HG03558 (cell line): Measurements from ENCODE around the gene TMEM235.
"Not testable (repeated sequence)": the region's sequence is repeated elsewhere in the genome, so short reads cannot be mapped to it uniquely, and the experiment has no call there.

ENCODE experiments used
- ATAC-seq: cut with Tn5 transposase; IDR thresholded peaks from one replicate; pipeline ENCODE4 v1.9.1; 2021; ENCODE audit warnings: moderate number of reproducible peaks; ENCODE audit not compliant: unreplicated experiment; ENCODE audit errors: extremely low read depth

TMEM235 gene

GRCh38 chr17:78214706-78215061 lies 16.7 kb upstream of the TMEM235 start:
- no peak for ATAC-seq

GRCh38 chr17:78219396-78220150 lies 11.9 kb upstream of the TMEM235 start:
- no peak for ATAC-seq

- no peak for ATAC-seq
Observed at GRCh38 chr17:78223061-78223460, 8.4 kb upstream of the TMEM235 start.

- no peak for ATAC-seq
Observed at GRCh38 chr17:78223765-78224164, 7.7 kb upstream of the TMEM235 start.

GRCh38 chr17:78224231-78225087 lies 7.0 kb upstream of the TMEM235 start:
- no peak for ATAC-seq

- ATAC-seq = no peak
Observed at GRCh38 chr17:78225088-78225865, 6.2 kb upstream of the TMEM235 start.

GRCh38 chr17:78226055-78226758 lies 5.2 kb upstream of the TMEM235 start:
- no peak for ATAC-seq

GRCh38 chr17:78226759-78227454 lies 4.5 kb upstream of the TMEM235 start:
- no peak for ATAC-seq

- ATAC-seq = no peak
Observed at GRCh38 chr17:78227455-78227916, 3.9 kb upstream of the TMEM235 start.

- no peak for ATAC-seq
Observed at GRCh38 chr17:78228176-78228575, 3.3 kb upstream of the TMEM235 start.

- no peak for ATAC-seq
Observed at GRCh38 chr17:78230252-78230962, 1.0 kb upstream of the TMEM235 start.

GRCh38 chr17:78231991-78232858 lies 794 bp downstream of the TMEM235 start:
- no peak for ATAC-seq

GRCh38 chr17:78232859-78233173 lies 1.4 kb downstream of the TMEM235 start:
- ATAC-seq = no peak

- no peak for ATAC-seq
Observed at GRCh38 chr17:78233678-78234077, 2.2 kb downstream of the TMEM235 start.

- ATAC-seq = no peak
Observed at GRCh38 chr17:78234261-78234865, 2.9 kb downstream of the TMEM235 start.

GRCh38 chr17:78235022-78235421 lies 3.6 kb downstream of the TMEM235 start:
- not testable (repeated sequence) for ATAC-seq

GRCh38 chr17:78235885-78236284 lies 4.5 kb downstream of the TMEM235 start:
- ATAC-seq = no peak
